H7 (cell line): ENCODE measurements around the gene TBC1D16. TPM values are rescaled to one million over a fixed set of nuclear protein-coding genes. Genes with fewer than 3 reads are reported as not detected.
"Not testable (repeated sequence)": the region's sequence is repeated elsewhere in the genome, so short reads cannot be mapped to it uniquely, and the experiment has no call there.

Experiments
- DNase-seq: peaks from one replicate; pipeline ENCODE4 v3.0.0; 2012
- H3K27me3 ChIP-seq: 2 replicates; pipeline ENCODE4 v1.6.0; 2011; ENCODE audit warnings: mild to moderate bottlenecking, low read length; ENCODE audit not compliant: control insufficient read depth, insufficient read depth
- H3K36me3 ChIP-seq: replicated peaks from 2 replicates; pipeline ENCODE4 v1.5.1; 2011; ENCODE audit warnings: low read length; ENCODE audit not compliant: control insufficient read depth, insufficient read depth
- H3K4me3 ChIP-seq: 2 replicates; pipeline ENCODE4 v1.5.1; 2011; ENCODE audit warnings: low read depth, mild to moderate bottlenecking, control low read depth, low read length, moderate library complexity; ENCODE audit not compliant: insufficient read depth
- total RNA-seq: library from RNA; depleted of rRNA; stranded (reverse); fragments of >200 nt; shearing (Covaris generic); gene quantifications from 2 replicates; pipeline ENCODE4 v1.2.3, GENCODE V29; 2014; rRNA removed

TBC1D16 gene
- total RNA-seq, 1 experiment from 2014 or later = 95.8 TPM

DNA sequence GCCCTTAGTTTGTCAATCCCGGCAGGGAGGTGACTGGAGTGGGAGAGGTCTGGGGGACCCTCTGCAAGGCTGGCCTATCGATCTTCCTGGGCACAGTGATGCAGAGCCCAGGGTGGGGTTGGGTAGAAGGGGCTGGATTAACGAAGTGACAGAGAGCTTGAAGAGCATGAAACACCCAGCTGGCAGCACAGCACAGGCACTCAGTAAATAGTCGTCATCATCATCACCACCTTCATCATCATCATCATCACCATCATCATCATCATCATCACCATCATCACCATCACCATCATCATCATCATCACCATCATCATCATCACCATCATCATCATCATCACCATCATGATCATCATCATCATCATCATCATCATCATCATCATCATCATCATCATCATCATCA, 142.2 kb downstream of the TBC1D16 start:
- H3K36me3 ChIP-seq, H3K27me3 ChIP-seq, H3K4me3 ChIP-seq, DNase-seq: not testable (repeated sequence)

DNA sequence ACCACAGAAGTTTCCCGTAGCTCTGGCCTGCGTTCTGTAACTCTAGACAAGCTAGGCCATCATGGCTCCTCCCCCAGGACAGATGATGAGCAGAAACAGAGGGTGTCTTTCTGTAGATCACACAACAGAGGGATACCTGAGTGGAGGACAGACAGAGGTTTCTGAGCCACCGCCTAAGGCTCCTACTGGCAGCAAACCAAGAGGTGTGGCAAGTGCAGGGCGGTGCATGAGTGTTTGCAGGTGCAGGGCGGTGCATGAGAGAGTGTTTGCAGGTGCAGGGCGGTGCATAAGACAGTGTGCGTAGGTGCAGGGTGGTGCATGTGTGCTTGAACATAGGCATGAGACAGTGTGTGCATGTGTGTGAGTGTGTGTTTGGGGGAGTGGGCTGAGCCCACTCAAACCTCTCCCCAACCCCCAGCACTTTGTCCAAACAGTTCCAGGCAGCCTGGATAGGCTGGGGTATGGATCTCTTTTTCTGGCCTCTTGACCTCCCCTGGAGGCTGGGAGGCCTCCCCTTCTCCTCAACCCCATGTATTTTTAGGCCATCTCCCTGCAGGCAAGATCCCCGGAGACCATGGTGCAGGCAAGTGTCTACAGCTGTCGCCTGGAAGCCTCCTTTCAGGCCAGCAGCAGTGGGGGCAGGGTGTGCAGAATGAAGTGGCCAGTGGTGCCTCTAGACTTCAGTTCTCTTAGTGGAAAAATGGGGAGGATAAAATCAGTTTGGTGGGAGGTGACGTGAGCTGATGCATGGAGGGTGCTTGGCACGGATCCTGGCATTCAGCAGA, 143.0 kb downstream of the TBC1D16 start:
- DNase-seq = no peak
- H3K27me3 ChIP-seq = no peaks in the 10 kb centered on the region; the same call in 1 of the 2 replicates
- no peaks in the 10 kb centered on the region for H3K36me3 ChIP-seq
- no peak overlapping the region for H3K4me3 ChIP-seq

DNA sequence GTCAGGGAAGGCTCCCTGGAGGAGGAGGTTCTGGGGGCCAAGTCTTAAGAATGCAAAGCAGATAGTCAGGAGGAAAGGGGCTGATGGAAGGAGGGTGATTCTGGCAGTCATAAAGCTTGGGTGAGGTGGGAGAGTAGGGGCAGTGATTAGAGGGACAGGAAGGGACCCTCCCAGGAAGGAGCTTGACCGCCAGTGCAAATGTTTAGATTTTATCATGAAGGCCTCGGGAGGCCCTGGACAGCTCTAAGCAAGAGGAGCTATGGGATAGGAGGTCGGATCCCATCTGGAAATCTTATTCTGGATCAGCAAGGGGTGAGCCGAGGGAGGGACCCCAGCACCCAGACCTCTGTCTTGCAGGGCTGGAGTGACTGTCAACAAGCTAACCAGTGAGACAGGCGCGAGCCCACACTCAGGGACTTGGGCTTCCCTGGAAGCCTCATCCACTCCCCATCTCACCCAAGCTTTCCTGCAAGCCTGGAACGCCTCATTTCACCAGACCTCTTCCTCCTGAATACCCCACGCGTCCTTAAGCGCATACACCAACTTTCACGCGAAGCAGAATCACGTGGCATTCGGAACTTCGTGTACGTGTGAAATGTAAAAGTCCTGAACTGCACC, 144.4 kb downstream of the TBC1D16 start:
- Histone ChIP-seq H3K36me3 (no peaks in the 10 kb centered on the region), H3K4me3 (no peak overlapping the region), H3K27me3 (no peaks in the 10 kb centered on the region; the same call in 1 of the 2 replicates)
- no peak for DNase-seq

DNA sequence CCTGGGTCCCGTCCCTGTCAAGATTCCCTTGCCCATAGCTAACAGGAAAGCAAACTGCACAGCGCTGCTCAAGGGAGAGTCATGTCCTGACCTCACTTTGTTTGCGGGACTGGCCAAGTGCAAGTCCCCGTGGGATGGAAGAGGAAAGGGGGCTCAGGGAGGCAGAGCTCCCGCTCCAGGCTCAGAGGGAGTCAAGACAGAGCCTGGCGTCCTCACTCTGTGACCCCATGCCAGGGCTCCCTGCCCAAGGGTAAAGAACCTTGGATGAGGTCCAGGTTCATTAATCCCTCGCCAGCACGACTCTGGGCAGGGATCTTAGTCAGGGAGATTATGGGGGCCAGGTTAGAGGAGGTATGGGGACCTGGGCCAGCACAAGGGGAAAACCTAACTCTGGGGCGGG, 145.0 kb downstream of the TBC1D16 start:
- no peak overlapping the region for H3K4me3 ChIP-seq
- H3K36me3 ChIP-seq = no peaks in the 10 kb centered on the region
- peak; percentile 32 for DNase-seq
- H3K27me3 ChIP-seq = no peaks in the 10 kb centered on the region; the same call in 1 of the 2 replicates

DNA sequence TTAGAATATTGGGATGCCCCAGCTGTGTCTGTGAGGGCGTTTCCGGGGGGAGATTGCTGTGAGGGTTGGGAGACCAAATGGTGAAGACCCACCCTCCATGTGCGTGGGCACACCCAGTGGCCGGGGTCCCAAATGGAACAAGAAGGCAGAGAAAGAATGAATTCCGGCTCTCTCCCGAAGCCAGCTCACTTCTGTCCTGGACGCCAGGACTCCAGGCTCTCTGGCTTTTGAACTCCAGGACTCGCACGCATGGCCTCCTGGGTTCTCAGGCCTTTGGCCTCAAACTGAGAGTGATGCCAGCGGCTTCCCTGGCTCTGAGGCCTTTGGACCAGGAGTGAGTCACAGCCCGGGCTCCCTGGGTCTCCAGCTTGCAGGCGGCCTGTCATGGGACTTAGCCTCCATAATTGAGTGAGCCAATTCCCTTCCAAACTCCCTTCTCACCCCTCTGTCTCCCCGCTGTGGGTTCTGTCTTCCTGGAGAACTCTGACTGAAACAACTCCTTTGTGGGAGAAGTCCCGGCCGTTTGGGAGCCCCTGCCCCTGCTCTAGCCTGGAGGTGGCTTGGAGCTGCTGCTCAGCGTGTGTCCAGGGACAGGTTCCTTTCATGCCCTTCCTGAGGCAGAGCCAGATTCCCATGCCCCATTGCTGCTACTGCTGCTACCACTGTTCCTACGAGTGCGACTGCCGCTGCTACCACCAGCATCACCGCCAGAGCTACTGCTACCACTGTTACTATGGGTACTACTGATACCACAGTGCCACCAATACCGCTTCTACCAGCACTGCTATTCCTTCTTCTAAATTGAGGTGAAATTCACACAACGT, 146.6 kb downstream of the TBC1D16 start:
- no peaks in the 10 kb centered on the region; the same call in 1 of the 2 replicates for H3K27me3 ChIP-seq
- no peak overlapping the region for H3K4me3 ChIP-seq
- no peaks in the 10 kb centered on the region for H3K36me3 ChIP-seq
- DNase-seq = peak; percentile 30

DNA sequence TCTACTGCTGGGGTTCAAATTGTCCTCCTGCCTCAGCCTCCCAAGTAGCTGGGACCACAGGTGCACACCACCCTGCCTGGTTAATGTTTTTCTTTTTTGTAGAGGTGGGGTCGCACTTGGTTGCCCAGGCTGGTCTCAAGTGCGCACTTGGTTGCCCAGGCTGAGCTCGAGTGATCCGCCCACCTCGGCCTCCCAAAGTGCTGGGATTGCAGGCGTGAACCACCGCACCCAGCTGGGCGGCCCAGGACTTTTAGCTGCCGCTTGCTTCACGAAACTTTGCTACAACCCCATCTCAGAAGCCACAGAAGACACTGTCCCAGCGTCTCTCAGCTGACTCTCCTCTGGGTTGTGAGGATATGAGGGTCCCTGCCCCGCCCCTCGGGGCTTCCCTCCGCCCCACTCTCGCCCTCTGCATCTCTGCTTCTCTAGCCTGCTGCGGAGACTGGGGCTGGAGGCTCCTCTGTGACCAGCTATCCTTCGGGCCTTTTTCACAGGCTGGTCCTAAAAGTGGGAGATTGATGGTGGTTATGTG, 147.6 kb downstream of the TBC1D16 start:
- Histone ChIP-seq H3K27me3 (no peaks in the 10 kb centered on the region; the same call in 1 of the 2 replicates), H3K36me3 (no peaks in the 10 kb centered on the region), H3K4me3 (no peak overlapping the region)
- peak; percentile 22 for DNase-seq

DNA sequence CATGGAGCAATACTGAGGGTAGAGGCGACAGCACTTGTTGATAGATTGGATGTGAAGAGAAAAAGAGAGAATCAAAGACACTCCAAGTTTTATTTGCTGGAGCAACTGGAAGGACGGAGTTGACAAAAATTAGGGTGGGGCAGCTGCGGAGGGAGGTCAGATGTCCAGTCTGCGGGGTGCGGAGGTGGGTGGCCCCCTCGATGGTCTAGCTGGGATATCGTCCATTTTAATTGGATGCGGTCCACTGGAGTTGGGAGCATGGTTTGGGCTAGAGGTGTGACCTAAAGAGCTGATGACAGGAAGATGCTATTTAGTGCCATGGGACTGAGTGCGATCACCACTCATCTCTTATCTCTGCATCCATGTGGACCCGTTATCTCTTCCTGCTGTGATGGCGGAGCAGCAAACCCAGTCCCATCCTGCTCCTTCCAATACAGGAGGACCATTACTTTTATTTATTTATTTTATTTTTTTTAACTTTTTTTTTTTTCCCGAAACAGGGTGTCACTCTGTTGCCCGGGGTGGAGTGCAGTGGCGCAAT, 148.2 kb downstream of the TBC1D16 start:
- Histone ChIP-seq H3K27me3 (no peaks in the 10 kb centered on the region; the same call in 1 of the 2 replicates), H3K4me3 (no peak overlapping the region), H3K36me3 (no peaks in the 10 kb centered on the region)
- no peak for DNase-seq

DNA sequence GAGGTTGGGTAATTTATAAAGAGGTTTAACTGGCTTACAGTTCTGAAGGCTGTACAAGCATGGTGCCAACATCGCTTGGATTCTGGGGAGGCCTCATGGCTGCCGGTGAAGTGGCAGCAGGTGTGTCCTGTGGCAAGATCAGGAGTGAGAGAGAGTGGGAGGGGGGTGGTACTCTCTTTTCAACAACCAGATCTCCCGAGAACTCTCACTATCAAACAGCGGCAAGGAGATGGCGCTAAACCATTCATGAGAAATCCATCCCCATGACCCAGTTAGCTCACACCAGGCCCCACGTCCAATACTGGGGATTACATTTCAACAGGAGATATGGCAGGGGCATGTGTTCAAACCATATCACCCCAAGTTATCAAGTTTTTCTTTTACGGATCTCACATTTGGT, 152.5 kb downstream of the TBC1D16 start:
- DNase-seq = peak; percentile 53
- H3K27me3 ChIP-seq = no peaks in the 10 kb centered on the region

More for the DNA sequence above, 152.5 kb downstream of the TBC1D16 start:
- Histone ChIP-seq H3K4me3 (no peak overlapping the region), H3K36me3 (no peaks in the 10 kb centered on the region)

Other genes with a start within 250 kb of the TBC1D16 start
- gene CBX8, start 238.8 kb downstream of the TBC1D16 start, total RNA-seq = 1.4 and 1.9 TPM in 2 replicates
- 6.4 and 6.6 TPM in 2 replicates for gene CBX4, start 196.4 kb downstream of the TBC1D16 start, total RNA-seq
- 3.8 and 4.2 TPM in 2 replicates for gene CCDC40, start 770 bp upstream of the TBC1D16 start, total RNA-seq
- 68.4 and 78.4 TPM in 2 replicates for gene GAA, start 65.7 kb upstream of the TBC1D16 start, total RNA-seq
- gene EIF4A3, start 111.3 kb upstream of the TBC1D16 start, total RNA-seq = 126 and 138 TPM in 2 replicates
- 0.11 and 0.55 TPM in 2 replicates for gene CARD14, start 134.2 kb upstream of the TBC1D16 start, total RNA-seq
- gene SGSH, start 184.5 kb upstream of the TBC1D16 start, total RNA-seq = 10.2 and 12.5 TPM in 2 replicates
- 19.4 and 20.6 TPM in 2 replicates for gene SLC26A11, start 184.6 kb upstream of the TBC1D16 start, total RNA-seq
- gene RNF213, start 225.0 kb upstream of the TBC1D16 start, total RNA-seq = 29.4 and 48.8 TPM in 2 replicates